Adrenal gland (tissue), 12 donors: Measurements from ENCODE around the gene MYO5B. TPM values are rescaled to one million over a fixed set of nuclear protein-coding genes. Genes with fewer than 3 reads are reported as not detected.

Experiments used
- DNase-seq, 7 donors: peaks; one replicate each; pipeline ENCODE4 v3.0.0-alpha.2; 2019 to 2020
- H3K27ac ChIP-seq, 5 donors: fragments of 200-600 bp; sonication (generic) in 4 of 5; 1 replicate in 3 of 5; 2 replicates in 2 of 5; pipeline versions ENCODE4 v1.5.1 to v1.8.0; 2016 to 2020; ENCODE audit warnings: mild to moderate bottlenecking in 1 of 5
- H3K27me3 ChIP-seq: fragments of 200-600 bp; 2 replicates; pipeline ENCODE4 v1.8.0; 2021
- H3K36me3 ChIP-seq, 2 donors: fragments of 200-600 bp; replicated peaks in 1 of 2; 1 replicate in 1 of 2; 2 replicates in 1 of 2; pipeline versions ENCODE4 v1.5.1 to v1.8.0; 2018 to 2022
- H3K4me1 ChIP-seq, 2 donors: fragments of 200-600 bp; replicated peaks in 1 of 2; 1 replicate in 1 of 2; 2 replicates in 1 of 2; pipeline versions ENCODE4 v1.5.1 to v1.8.0; 2018 to 2021
- H3K4me3 ChIP-seq, 4 donors: fragments of 200-600 bp; sonication (generic) in 3 of 4; one replicate each; pipeline ENCODE4 v1.5.1; 2016 to 2018
- H3K9me3 ChIP-seq, 3 donors: fragments of 200-600 bp; sonication (generic) in 1 of 3; replicated peaks in 1 of 3; 1 replicate in 2 of 3; 2 replicates in 1 of 3; pipeline versions ENCODE4 v1.5.1 to v1.8.0; 2016 to 2021
- CTCF ChIP-seq, 6 experiments: fragments of 450-650 bp in 4 of 6; fragments of 200-600 bp in 2 of 6; sonication (generic) in 1 of 6; IDR thresholded peaks; 1 replicate in 5 of 6; 2 replicates in 1 of 6; pipeline versions ENCODE4 v1.5.1 to v1.8.0; 2016 to 2021; ENCODE audit warnings: antibody characterized with exemption in 6 of 6, mild to moderate bottlenecking in 2 of 6, moderate library complexity in 1 of 6
- POLR2A ChIP-seq, 2 donors: fragments of 450-650 bp; IDR thresholded peaks; one replicate each; pipeline ENCODE4 v1.6.1; 2017; ENCODE audit warnings: antibody characterized with exemption in 2 of 2, mild to moderate bottlenecking in 2 of 2, moderate library complexity in 1 of 2
- WGBS, 4 donors: extraction: QIAGEN DNeasy Blood & Tissue Kit in 2 of 4; methylation state at CpG; one replicate each; pipeline versions ENCODE4 v1.1.5 to v1.1.7; 2013 to 2017; 5-methylcytosine and 5-hydroxymethylcytosine counted together
- intact Hi-C, 2 donors: fragments of 100-400 bp; cut with DNase I; formaldehyde crosslinking; loops; one replicate each; pipeline versions ENCODE4 v1.14.1 to v1.15.0; 2022 to 2023
- polyA plus RNA-seq, 3 donors: library from polyadenylated mRNA; stranded (reverse); fragments of 200-250 nt in 2 of 3; fragments of 350-450 nt in 1 of 3; fragmentation: Illumina TruSeq in 1 of 3; extraction: RNeasy Lipid Tissue Mini Kit (QIAGEN cat#74804) in 1 of 3; gene quantifications; one replicate each; pipeline ENCODE4 v1.2.3, GENCODE V29; 2013 to 2014
- total RNA-seq, 9 donors: library from RNA; depleted of rRNA in 4 of 9; stranded (reverse); fragments of >200 nt in 4 of 9; fragments of 120-200 nt in 1 of 9; fragmentation: NEBNext Ultra II Directional in 1 of 9; extraction: Animal tissue kit (Norgen Biotek cat#: 25700) in 1 of 9; gene quantifications; one replicate each; pipeline versions ENCODE4 v1.1.0 to v1.2.4, GENCODE V29; 2013 to 2023
- donor health status: healthy with polysubstance abuse.
- donor health status: Bipolar disorder and iron deficiency.
- donor health status: DM: yes; HTN: yes; CAD: no.
- donor health status: DM: no; HTN: no; CAD: no.
- donor health status: DM: no; HTN: no; CAD: no.
- donor health status: DM: yes; HTN: yes; CAD: no.

Gene MYO5B
- total and polyA plus RNA-seq, 12 donors, result 0.61 to 9.3 (median 2.9) TPM

- 76 to 94% (median 84%) methylated on average over 6 of the region's 6 CpGs for WGBS, 4 donors
- intact Hi-C loops, result no loop called here
- no peak for DNase-seq
- TF ChIP-seq CTCF (IDR thresholded peaks at IDR 0.05) (no peak), POLR2A (IDR thresholded peaks at IDR 0.05) (no peak)
- no peak overlapping the region for H3K27ac ChIP-seq
- H3K36me3 ChIP-seq, result no peaks in the 10 kb centered on the region
- peaks cover under 1 to 4% of the 10 kb centered on the region in 2 donors for H3K4me1 ChIP-seq
- H3K9me3 ChIP-seq, result no peaks in the 10 kb centered on the region
- H3K4me3 ChIP-seq, result no peak overlapping the region
- H3K27me3 ChIP-seq, result peaks cover 7% of the 10 kb centered on the region
These were observed 6.3 kb downstream of the MYO5B start for GRCh38 chr18:50188652-50189051.

- Histone ChIP-seq H3K27ac (no peak overlapping the region), H3K27me3 (no peaks in the 10 kb centered on the region), H3K9me3 (no peaks in the 10 kb centered on the region), H3K4me3 (no peak overlapping the region), H3K36me3 (no peaks in the 10 kb centered on the region), H3K4me1 (no peaks in the 10 kb centered on the region)
- TF ChIP-seq POLR2A (IDR thresholded peaks at IDR 0.05) (no peak), CTCF (IDR thresholded peaks at IDR 0.05) (no peak)
- WGBS, 4 donors, result 89 to 100% (median 92%) methylated on average over 3 of the region's 3 CpGs
- intact Hi-C loops, result no loop called here
- DNase-seq, result no peak
These were observed 7.3 kb downstream of the MYO5B start for GRCh38 chr18:50187659-50188058.

- Histone ChIP-seq H3K4me1 (no peaks in the 10 kb centered on the region), H3K27ac (no peak overlapping the region), H3K36me3 (no peaks in the 10 kb centered on the region), H3K4me3 (no peak overlapping the region), H3K9me3 (no peaks in the 10 kb centered on the region), H3K27me3 (no peaks in the 10 kb centered on the region)
- no peak for DNase-seq
- TF ChIP-seq CTCF (IDR thresholded peaks at IDR 0.05) (no peak), POLR2A (IDR thresholded peaks at IDR 0.05) (no peak)
- WGBS, 4 donors, result 80 to 93% (median 84%) methylated on average over 1 of the region's 1 CpG
- intact Hi-C loops, result no loop called here
These were observed 8.6 kb downstream of the MYO5B start for GRCh38 chr18:50186385-50186784.

- WGBS, 4 donors, result 84 to 94% (median 84%) methylated on average over 5 of the region's 5 CpGs
- Histone ChIP-seq H3K27ac (no peak overlapping the region), H3K36me3 (no peaks in the 10 kb centered on the region), H3K4me1 (no peaks in the 10 kb centered on the region), H3K9me3 (no peaks in the 10 kb centered on the region), H3K27me3 (no peaks in the 10 kb centered on the region), H3K4me3 (no peak overlapping the region)
- DNase-seq, result no peak
- intact Hi-C loops, result no loop called here
- no peak for TF ChIP-seq CTCF (IDR thresholded peaks at IDR 0.05)
These were observed 11.4 kb downstream of the MYO5B start for GRCh38 chr18:50183556-50183955.
